Measurements from ENCODE around the gene NPAS3.

The NPAS3 gene

DNA sequence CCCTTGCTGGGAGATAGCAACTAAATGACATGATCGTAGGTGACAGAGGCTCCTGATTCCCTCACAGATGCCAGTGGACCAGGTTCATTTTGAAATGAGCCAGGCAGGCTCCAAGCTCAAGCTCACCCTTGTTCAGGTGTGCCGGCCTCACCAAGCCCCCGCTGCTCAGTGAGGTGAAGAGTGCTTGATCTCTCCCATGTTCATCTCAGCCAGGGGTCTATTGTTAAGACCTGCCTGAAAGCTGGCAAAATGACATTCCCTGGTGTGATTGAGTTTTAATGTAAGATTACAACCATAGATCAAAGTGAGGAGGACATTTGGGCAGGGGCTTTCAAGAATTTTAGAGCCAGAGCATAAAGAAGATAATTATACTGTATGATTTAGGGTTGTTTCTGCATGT is 514.3 kb downstream of the NPAS3 start:
- H3K9me3 ChIP-seq (ENCODE audit: insufficient read depth, low read length, severe bottlenecking) = no peaks in the 10 kb centered on the region
- H3K4me1 ChIP-seq (ENCODE audit: insufficient read depth, low read length) = peaks cover 3% of the 10 kb centered on the region; the same call in 1 of the 2 replicates
- no peak overlapping the region for H3K9ac ChIP-seq (ENCODE audit: low read depth, low read length)
- ATAC-seq (ENCODE audit: insufficient read depth, low read depth) = no peak
- H3K4me2 ChIP-seq (ENCODE audit: insufficient read depth, low read length) = no peak overlapping the region
- no peak for DNase-seq
- H3K4me3 ChIP-seq (ENCODE audit: low read depth in 1 of 2, low read length in 2 of 2) = no peak overlapping the region
- TF ChIP-seq CTCF (IDR thresholded peaks at IDR 0.05; ENCODE audit: borderline replicate concordance, extremely low read depth, low read length, poor library complexity, severe bottlenecking) (no peak), EZH2 (IDR thresholded peaks at IDR 0.05; ENCODE audit: borderline replicate concordance, low read depth, low read length, severe bottlenecking) (no peak)
- no peaks in the 10 kb centered on the region for H3K36me3 ChIP-seq (ENCODE audit: insufficient read depth, low read length)
- no peaks in the 10 kb centered on the region for H3K79me2 ChIP-seq (ENCODE audit: insufficient read depth, low read length)
- H3K27me3 ChIP-seq (ENCODE audit: insufficient read depth, low read length, poor library complexity) = peaks cover 3% of the 10 kb centered on the region
- no peak overlapping the region for H3K27ac ChIP-seq (ENCODE audit: low read length)
- H4K20me1 ChIP-seq (ENCODE audit: insufficient read depth, low read length) = no peaks in the 10 kb centered on the region
- H2AFZ ChIP-seq (ENCODE audit: low read depth, low read length) = no peak overlapping the region

DNA sequence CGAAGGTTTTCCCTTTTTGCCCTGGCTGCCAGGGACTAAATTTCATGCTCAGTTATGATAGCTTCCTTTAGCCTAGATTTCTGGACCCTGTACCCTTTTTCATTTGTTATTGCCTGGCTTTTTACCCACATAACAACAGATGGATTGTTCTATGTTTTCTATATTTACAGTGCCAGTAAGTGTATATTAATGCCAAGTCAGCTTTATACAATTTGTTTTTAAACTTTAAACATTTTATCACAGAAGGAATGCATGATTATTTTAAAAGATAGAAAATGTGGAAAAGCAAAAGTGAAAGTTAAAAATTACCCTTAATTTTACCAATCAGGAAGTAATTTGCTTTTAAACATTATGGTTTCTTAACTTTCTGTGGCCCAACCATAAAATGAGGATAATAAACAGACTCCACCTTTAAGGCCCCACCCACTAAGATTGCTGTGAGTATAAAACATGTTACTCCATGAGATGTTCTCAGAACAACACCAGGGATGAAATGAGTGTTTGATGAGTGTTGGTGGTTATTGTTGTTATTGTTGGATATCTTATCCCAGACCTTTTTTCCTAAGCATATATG is 515.4 kb downstream of the NPAS3 start:
- Histone ChIP-seq H3K27me3 (ENCODE audit: insufficient read depth, low read length, poor library complexity) (peaks cover 3% of the 10 kb centered on the region), H3K4me1 (ENCODE audit: insufficient read depth, low read length) (peaks cover 3% of the 10 kb centered on the region; the same call in 1 of the 2 replicates), H3K9ac (ENCODE audit: low read depth, low read length) (no peak overlapping the region), H3K4me3 (ENCODE audit: low read depth in 1 of 2, low read length in 2 of 2) (no peak overlapping the region), H3K27ac (ENCODE audit: low read length) (no peak overlapping the region), H3K4me2 (ENCODE audit: insufficient read depth, low read length) (no peak overlapping the region), H4K20me1 (ENCODE audit: insufficient read depth, low read length) (no peaks in the 10 kb centered on the region), H3K36me3 (ENCODE audit: insufficient read depth, low read length) (no peaks in the 10 kb centered on the region), H3K9me3 (ENCODE audit: insufficient read depth, low read length, severe bottlenecking) (no peaks in the 10 kb centered on the region), H2AFZ (ENCODE audit: low read depth, low read length) (peak overlapping the region; percentile 10; the same call in 1 of the 2 replicates), H3K79me2 (ENCODE audit: insufficient read depth, low read length) (no peaks in the 10 kb centered on the region)
- TF ChIP-seq CTCF (IDR thresholded peaks at IDR 0.05; ENCODE audit: borderline replicate concordance, extremely low read depth, low read length, poor library complexity, severe bottlenecking) = no peak
- no peak for TF ChIP-seq EZH2 (IDR thresholded peaks at IDR 0.05; ENCODE audit: borderline replicate concordance, low read depth, low read length, severe bottlenecking)
- DNase-seq = no peak
- no peak; the same call in 2 of the 3 replicates for ATAC-seq (ENCODE audit: insufficient read depth, low read depth)

DNA sequence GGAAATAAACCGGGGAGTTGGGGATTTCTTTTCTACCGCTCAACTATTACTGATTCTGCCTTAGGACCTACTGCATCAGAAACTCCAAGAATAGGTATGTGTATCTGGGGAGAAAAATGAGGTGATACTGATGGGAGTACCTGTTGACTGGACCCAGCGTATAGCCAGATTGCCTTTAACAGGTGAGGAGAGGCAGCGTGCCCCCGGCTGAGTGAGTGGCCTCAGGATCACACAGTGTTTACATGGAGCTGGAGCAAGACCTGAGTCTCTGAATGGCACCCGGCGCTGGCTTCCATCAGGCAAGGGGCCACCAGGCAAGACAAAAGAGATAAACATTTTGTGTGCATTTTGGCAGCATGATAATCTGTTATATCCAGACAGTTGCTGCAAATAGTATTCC is 516.0 kb downstream of the NPAS3 start:
- peaks cover 3% of the 10 kb centered on the region for H3K27me3 ChIP-seq (ENCODE audit: insufficient read depth, low read length, poor library complexity)
- H3K4me1 ChIP-seq (ENCODE audit: insufficient read depth, low read length) = peaks cover 3% of the 10 kb centered on the region; the same call in 1 of the 2 replicates
- ATAC-seq (ENCODE audit: insufficient read depth, low read depth) (no peak), DNase-seq (no peak)
- H3K9me3 ChIP-seq (ENCODE audit: insufficient read depth, low read length, severe bottlenecking) = no peaks in the 10 kb centered on the region
- H4K20me1 ChIP-seq (ENCODE audit: insufficient read depth, low read length) = no peaks in the 10 kb centered on the region
- no peak overlapping the region for H3K9ac ChIP-seq (ENCODE audit: low read depth, low read length)
- no peak overlapping the region for H3K4me2 ChIP-seq (ENCODE audit: insufficient read depth, low read length)
- no peaks in the 10 kb centered on the region for H3K36me3 ChIP-seq (ENCODE audit: insufficient read depth, low read length)
- TF ChIP-seq CTCF (IDR thresholded peaks at IDR 0.05; ENCODE audit: borderline replicate concordance, extremely low read depth, low read length, poor library complexity, severe bottlenecking) = no peak
- no peak for TF ChIP-seq EZH2 (IDR thresholded peaks at IDR 0.05; ENCODE audit: borderline replicate concordance, low read depth, low read length, severe bottlenecking)
- H2AFZ ChIP-seq (ENCODE audit: low read depth, low read length) = no peak overlapping the region; the same call in 1 of the 2 replicates
- no peaks in the 10 kb centered on the region for H3K79me2 ChIP-seq (ENCODE audit: insufficient read depth, low read length)
- H3K27ac ChIP-seq (ENCODE audit: low read length) = no peak overlapping the region
- H3K4me3 ChIP-seq (ENCODE audit: low read depth in 1 of 2, low read length in 2 of 2) = no peak overlapping the region

All from DND-41 (cell line).